B cell (primary cell): ENCODE results near the gene PTBP3.

Source experiments
- EZH2 ChIP-seq: IDR thresholded peaks from 2 replicates; pipeline ENCODE4 v1.6.1; 2012; ENCODE audit warnings: borderline replicate concordance, low read depth, mild to moderate bottlenecking, moderate library complexity, low read length; ENCODE audit not compliant: insufficient read depth, poor library complexity, severe bottlenecking
- TF ChIP-seq, protein P1 (sequence below): fragments of 200-600 bp; IDR thresholded peaks from one replicate; pipeline ENCODE4 v1.8.0; 2022; ENCODE audit warnings: antibody characterized with exemption, mild to moderate bottlenecking

DNA sequence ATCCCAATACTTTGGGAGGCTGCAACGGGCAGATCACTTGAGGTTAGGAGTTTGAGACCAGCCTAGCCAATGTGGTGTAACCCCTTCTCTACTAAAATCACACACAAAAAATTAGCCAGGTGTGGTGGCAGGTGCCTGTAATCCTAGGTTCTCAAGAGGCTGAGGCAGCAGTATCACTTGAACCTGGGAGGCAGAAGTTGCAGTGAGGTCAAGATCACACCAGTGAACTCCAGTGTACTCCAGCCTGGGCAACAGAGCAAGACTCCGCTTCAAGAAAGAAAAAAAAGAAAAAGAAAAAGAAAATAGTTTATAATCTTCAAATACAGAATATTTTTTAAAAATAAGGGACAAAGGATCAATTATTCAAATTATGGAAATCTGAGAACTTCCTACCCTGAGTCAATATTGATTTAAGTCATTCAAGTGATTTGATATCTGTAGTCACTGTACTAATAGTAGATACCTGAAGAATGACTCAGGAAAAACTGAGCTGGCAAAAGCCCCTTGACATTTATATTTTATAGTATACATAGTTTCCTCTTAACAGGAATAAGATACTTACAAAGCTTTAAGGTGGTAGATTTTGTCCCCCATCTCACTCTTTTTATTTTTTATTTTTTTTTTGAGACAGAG, 61.8 kb downstream of the PTBP3 start:
- TF ChIP-seq, protein P1, sequence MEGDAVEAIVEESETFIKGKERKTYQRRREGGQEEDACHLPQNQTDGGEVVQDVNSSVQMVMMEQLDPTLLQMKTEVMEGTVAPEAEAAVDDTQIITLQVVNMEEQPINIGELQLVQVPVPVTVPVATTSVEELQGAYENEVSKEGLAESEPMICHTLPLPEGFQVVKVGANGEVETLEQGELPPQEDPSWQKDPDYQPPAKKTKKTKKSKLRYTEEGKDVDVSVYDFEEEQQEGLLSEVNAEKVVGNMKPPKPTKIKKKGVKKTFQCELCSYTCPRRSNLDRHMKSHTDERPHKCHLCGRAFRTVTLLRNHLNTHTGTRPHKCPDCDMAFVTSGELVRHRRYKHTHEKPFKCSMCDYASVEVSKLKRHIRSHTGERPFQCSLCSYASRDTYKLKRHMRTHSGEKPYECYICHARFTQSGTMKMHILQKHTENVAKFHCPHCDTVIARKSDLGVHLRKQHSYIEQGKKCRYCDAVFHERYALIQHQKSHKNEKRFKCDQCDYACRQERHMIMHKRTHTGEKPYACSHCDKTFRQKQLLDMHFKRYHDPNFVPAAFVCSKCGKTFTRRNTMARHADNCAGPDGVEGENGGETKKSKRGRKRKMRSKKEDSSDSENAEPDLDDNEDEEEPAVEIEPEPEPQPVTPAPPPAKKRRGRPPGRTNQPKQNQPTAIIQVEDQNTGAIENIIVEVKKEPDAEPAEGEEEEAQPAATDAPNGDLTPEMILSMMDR: no peak
- TF ChIP-seq EZH2: no peak
